NCI-H446 treated with DMSO at 0.1 percent for 48 hours (cell line): ENCODE data around the gene GABRR2.

Source experiments
- DNase-seq: peaks from one replicate; lab custom pipeline; 2025; lab: John Stamatoyannopoulos, UW

GABRR2 gene

DNA sequence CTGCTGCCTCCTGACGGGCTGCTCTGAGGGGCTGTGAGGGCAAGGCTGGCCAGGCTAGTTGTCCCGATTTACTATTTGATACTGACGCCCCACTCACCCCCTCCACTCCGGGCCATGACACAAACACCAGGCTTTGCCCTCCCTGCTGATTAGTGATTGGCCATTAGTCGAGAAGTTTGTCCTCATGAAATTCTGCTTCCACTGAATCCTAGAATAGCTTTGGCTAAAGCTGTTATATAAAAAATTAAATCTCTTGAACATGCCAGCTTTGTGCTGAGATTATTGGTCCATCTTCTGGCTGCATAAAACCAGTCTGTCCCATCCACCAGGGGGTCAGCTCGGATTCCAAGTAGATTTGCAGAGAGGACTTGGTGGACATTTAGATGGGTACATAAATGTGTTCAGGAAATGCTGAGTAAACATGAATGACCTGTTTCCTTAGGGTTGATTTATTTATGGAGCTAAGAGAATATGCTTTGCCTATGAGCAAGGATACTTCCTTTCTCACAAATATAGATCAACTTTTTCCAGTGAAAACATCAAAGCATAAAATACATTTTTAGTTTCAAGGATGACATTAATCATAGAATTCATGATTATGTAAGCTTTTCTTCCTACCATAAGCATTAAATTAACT is at the start of gene GABRR2:
Gene GABRR2 (minus strand): TSS at position 51 of the 637 bp plus-strand sequence. CDS start 134 bp downstream, outside the sequence.
- DNase-seq: no peak

DNA sequence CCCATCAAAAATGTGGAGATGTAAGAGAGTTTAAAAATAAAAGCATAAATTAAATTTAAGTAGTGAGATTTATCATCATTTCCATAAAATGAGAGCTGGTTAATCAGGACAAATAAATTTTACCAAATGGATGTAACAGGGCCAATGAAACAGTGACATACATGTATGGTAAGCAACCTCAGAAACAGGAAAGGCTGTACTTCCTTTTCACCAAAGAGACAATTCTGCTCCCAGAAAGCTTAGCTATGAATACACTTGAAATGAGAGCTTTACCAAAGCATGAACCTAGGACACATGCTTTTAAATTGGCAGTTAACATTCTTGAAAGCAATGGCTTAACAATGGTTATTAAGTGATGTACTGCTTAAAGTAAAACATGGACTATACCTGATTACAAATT is 49.5 kb upstream of the GABRR2 start:
- DNase-seq: no peak

DNA sequence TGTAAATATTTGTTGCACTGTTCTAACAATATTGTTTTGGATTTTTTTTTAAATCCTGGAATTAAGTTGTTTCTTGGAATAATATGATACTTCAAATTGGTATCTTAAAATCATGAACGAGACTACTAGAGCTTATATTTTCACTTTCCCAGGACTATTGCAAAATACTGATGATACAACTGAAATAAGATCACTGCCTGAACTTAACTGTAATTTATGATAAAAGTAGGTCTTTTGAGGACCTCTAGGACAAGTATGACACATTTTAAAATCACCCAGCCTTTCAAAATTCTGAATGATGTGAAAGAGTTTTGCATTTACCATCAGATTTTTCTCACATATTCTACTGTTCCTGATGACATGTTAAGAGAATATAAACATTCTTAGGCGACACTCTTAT is 46.1 kb upstream of the GABRR2 start:
- DNase-seq: no peak

DNA sequence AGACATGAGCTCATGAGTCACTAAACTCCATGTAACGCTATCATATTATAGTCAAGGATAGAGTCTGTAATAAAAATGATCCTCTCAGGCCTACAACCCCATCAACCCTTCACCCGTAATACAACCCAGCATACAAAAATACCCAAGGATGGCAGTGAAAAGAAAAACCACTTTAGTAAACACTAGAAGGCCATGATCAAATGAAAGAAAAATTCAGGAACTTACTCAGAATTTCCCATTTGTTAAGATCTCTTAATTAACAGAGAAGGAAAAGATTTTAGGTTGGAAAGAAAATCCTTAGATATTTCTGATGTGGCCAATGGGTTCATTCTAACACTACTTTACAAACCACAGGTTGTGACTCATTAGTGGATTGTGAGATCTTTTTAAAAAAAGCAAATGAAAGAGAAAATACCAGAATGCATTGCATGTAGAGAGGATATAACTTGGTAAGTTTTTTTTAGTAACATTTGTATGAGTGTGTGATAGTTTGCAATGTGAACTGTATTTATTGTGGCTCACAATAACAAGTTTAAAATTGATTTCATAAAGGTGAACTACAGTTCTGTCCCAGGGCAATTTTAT is 45.4 kb upstream of the GABRR2 start:
- DNase-seq: no peak

DNA sequence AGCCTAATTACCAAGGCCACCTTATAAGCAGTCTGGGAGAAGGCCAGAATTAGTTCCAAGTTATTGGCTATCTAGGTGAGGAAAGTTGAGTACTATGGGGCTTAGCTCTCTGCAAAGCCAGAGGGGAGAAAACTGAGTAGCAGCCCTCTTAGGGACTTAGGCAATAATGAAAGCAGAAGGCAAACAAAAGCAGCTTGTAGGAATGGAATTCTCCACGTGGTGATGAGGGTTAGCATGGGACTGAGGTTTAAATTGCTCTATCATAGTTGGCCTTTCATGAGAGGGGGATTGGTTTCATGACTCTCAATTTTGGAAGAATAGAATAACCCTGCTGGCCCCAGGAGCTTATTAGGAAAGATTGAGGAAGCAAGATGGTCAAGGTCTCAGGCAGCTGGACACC is 44.5 kb upstream of the GABRR2 start:
- no peak for DNase-seq

DNA sequence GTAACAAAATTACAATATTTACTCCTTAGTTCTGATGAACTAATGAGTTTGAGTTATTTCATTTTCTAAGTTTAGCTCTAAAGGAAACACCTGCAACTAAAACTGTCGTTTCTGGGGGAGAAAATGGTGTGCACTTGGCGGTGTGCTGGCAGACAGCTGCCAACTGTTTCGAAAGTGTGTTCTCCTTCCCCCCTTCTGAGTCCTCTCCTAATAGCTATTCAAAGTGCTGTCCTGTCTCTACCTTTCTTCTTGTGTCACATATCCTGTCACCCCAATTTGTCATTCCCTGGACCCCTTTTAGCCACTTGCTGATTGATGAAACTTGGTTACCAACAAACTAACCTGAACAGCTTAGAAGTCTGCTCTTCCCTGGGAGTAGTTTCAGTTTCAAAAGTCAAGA is 42.3 kb upstream of the GABRR2 start:
- no peak for DNase-seq

DNA sequence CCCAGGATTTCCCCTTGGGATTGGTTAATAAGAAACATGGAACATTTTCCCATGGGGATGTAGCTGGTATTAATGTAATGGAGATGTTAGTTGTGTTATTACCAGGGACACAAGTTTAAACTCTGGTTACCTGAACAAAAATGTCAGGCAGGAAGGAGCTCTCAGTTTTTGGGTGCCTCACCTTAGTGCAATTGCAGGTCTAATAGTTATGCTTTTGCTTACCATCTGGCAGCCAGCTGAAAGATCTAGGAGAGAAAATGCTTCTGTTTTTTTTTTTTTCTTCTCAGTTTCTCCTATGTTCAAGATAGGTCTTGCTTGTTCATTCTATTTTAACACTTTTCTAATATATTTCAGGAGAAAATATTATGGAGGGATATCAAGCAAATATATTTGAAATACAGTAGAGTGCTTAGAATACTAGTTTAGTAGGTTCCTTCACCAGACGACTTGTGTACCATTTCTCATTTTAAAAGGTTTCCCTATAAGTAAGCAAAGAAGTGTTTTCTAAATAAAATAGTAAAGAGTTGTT is 41.6 kb upstream of the GABRR2 start:
- no peak for DNase-seq

DNA sequence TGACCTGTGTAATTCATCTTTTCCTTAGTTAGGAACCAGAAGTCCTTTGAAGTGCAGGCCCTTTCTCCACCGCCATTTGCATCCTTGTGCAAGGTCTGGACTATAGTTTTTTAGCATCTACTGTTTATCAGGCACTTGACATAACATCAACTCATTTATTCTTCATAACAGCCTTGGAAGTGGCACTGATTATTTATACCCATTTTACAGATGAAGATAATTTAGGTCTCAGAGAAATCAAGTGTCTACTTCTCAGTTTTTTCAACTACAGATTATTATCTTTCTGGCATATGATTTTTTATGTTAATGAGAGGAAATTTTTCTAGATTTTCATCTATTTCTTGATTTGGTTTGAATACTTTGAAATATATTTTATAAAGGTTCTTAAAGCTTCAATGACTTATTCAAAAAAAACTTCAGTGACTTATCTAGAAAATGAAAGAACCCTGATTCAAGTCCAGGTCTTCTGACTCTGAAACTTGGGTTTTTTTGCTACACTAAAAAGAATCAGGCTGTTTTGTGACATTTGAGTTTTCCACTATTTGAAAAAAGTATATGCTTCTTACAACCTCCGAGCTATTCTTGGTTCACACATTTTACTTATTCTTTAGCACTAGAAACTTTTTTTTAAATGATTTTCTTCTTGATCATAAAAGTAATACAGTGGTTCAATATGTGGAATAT is 40.6 kb upstream of the GABRR2 start:
- no peak for DNase-seq

DNA sequence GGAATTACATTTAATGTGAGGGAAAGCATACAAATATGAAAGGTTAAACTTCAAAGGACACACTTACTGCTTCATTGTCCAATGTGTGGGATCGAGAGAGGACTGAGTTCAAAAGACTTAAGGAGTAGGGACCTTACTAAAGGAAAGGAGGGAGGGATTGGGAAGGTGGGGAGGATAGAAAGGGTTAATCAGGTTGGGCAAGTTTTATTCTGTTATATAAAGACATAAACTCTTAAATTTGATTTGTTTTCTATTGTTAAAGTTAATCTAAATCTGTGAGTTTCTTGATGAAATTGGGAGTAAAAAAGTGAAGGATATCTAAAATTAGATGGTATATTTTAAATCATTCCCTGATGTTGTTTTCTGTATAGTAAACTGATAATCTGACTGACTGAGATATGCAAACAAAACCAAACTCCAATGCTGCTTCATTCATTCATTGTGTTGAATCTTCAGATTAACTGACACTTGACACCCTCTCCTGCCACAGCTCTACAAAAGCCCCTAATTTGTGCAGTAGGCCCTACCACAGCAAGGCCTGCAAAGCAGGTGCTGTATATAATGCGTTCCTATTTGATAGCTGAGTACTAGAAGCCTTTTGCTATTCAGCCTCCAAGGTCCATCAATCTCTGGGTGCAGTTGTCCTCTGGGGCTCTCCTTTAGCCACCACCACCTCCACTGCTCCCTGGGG is 38.7 kb upstream of the GABRR2 start:
- DNase-seq: no peak

DNA sequence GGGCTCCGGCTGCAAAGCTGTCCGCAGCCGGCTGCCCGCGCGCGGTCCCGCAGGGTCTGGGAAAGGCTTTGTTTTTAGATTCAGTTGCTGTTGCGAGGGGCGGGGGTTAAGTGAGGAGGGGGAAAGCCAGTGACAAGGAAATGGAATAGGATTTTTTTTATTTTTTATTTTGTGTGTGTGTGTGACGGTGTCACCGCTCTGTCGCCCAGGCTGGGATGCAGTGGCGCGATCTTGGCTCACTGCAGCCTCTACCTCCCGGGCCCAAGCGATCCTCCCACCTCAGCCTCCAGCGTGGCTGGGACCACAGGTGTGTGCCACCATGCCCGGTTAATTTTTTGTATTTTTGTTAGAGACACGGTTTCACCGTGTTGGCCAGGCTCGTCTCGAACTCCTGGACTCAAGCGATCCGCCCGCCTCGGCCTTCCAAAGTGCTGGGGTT is 38.0 kb upstream of the GABRR2 start:
- no peak for DNase-seq

DNA sequence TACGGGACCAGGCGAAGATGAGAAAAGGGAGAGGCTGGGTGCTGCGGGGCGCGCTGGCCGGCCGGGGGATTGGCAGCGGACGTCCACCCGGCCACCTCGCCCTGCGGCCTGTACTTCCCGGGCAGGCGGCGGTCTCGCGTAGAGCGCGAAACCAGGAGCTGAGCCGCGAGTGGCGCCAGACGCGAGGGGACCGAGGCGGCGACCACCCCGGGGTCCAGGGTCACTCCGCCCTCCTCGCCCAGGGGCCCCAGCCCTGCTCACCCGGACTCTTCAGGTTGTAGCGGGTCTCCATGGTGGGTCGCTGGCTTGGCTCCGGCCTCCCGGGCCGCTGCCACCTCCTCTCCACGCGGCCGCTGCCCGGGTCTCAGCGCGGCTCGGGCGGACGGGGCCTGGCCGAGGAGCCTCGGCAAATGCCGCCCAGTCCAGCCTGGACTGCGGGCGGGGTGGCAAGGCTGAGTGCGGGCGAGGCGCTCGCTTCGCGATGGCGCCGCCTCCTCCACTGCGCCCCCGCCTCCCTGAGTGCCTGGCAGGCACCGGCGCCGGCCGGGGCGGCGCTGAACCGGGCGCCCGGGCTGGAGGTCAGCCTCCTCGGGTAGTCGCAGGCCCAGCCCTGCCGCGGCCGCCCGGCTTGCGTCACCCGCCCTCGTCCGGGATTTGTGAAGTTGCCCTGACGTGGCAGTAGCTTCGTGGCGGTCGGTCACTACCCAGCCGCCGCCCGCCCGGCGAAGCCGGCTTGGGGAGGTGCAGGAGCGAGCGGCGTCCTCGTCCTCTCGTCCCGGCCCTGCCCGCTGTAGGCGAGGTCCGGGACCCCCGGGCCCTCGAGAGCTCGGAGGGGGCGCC is 37.4 kb upstream of the GABRR2 start, which contains the start of gene UBE2J1:
Gene UBE2J1 (minus strand): TSS at position 445 of the 840 bp plus-strand sequence. CDS start 153 bp downstream, at position 292.
- peak; percentile 66 for DNase-seq

DNA sequence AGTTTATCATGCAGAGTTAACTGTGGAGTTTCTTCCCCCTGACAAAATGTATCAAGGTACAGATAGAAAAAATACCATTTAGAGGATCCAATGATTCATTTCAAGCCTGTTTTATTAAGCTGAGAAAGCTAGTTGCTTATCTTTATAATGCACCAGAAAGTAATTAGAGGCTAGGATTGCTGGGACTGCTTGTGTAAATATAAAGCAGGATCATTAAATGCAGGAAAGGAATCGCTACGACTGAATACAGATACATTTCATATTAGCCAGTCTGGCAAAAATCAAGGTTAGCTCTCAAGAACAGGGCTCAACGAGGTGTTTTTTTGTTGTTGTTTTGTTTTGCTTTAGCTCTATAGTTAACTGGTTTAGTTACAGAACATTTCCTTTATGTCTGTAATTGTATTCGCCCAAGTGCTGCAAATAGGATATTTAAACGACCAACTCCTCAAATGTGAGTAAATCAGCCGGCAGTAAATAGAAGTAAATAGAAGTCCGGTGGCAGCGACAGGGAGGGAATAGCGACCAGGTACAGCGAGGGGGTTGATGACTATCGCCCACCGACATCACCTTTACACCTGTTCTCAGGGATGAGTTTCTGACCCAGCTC is 36.7 kb upstream of the GABRR2 start:
- DNase-seq: no peak

DNA sequence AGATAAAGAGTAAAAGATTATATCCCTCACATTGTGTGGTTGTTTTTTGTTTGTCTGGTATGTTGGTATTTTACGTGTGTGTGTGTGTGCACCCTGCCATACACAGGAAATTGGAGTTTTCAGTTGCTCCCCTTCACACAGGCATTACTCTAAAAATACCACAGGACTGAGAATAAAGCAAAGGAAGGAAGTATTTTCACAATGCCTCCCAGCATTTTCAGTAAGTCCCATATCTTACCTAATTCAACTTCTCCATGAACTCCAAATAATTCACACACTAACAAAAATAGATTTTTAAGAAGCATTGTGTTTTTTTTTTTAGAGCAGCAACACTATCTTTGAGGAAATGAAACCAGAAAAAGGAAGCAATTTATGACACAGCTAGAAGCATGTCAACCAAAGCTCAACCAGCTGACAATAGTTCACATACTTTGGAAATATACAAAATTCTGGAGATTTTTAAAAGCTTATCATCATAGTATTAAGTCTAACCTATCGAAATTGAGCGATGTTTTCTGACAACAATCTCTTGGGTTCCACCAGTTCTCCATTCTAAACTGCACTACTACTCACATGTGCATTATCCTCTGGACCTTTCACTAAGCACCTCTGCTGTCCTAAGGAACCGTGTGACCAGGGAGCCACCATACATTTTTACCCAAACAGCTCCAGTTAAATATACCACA is 35.3 kb upstream of the GABRR2 start:
- DNase-seq: no peak

DNA sequence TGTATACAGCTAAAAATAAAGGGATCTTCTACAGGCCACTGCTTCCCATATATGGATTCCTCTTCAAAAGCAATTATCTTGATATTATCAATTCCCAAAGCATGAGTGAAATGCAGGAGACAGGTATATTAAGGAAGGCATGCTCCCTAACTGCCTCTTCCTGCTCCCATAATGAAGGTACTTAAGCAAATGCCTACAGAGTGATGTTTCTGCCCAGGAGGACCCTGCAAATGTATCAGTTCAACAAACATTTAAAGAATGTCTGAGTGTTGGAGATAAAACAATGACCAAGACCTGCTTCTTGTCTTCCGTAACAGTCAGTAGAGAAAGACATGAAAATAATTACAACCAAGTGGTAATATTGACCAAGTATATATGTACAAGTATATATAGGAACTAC is 33.3 kb upstream of the GABRR2 start:
- no peak for DNase-seq

DNA sequence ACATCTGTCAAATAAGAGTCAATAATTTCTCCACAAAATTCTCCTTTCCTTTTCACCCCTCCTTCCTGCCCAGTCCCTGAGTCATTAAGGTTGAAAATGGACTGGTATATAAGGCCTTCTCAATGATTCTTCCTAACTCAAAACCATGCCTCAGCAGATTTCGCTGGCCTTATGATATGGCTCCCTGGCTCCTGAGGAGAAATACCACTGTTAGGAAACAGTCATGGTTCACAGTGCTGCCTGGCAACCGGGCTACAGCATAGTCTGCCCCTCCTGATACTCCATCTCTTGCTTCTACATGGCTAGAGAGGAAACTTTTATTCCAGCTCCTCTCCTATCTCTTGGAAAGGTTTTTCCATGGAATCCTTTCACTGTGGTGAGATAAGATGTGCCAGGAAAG is 32.7 kb upstream of the GABRR2 start:
- no peak for DNase-seq

DNA sequence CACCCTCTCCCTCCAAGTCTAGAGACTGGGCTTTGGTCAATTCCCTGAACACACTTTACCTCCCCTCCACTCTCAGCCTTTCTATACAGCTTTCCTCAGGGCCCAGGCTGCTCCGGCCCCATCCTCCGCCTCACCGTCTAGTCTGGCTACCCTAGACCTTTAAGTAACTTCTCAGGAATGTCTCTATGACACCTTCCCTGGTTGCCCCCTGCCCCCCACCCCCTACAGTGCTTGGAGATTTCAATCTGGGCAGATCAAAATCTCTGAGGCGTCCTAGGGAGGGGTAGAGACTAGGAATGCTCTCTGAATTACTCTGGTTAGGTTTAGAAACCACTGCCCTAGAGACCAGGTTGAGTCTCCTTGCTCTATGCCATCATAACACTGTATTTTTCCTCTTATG is 31.3 kb upstream of the GABRR2 start:
- DNase-seq: no peak

DNA sequence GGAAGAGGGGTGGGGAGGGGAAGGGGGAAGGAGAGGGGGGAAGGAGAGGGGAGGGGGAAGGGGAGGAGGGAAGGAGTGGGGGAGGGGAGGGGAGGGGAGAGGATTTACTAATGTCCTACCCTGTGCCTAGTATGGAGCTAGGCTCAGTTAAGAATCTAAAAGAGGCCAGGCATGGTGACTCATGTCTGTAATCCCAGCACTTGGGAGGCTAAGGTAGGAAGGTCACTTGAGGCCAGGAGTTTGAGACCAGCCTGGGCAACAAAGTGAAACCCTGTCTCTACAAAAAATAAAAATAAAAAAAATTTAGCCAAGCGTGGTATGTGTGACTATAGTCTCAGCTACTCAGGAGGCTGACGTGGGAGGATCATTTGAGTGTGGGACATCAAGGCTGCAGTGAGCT is 24.5 kb upstream of the GABRR2 start:
- DNase-seq: no peak

DNA sequence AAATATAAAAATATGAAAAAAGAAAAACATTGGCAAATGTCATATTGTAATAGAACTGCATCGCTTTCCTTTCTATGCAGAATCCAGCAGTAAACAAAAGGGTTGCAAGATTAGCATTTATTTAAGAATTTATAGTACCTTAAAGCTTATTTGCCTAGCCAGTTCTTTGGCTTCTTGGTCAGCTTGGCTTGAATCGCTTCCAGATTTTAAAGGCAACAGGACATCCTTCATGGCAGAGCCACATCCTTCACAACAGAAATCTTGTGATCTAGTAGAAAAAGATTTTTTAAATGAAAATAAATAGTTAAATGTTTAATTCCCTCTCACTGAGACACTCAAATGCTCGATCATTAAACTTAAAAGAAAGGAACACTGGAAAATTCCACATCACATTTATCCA is 20.1 kb upstream of the GABRR2 start:
- DNase-seq: no peak

DNA sequence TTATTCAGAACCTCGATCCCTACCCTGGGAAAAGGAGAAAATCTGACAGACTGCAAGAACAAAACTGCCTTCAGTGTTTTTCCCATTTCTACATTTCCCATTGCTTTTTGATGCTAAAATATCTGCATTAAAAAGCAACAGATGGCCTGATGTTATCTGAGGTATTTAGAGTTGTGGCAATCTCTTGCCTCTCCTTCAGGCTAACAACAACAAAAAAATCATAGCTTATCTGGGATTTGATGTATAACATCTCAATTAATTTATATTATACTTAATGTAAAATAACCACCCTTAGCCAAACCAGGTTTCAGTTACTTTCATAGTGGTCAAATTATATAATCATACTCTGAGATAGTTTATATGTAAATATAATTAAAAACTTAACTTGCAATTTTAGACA is 15.8 kb upstream of the GABRR2 start:
- no peak for DNase-seq

DNA sequence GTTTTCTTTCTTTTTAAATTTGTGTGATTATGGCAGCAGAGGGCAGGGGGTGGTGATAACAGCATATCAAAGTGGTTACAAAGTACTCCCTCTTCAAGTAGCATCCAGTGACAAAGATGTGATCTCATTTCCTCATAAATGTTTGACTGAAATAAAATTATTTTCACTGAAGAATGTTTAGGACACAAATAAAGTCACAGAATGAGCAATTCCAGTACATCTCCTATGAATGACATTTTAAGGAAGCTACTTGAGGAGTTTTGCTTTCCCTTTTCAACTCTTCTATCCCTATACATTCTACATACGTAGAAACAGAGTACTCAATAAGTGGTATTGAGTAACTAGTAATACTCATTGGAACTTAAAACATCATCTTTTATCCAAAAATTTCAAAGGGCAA is 13.9 kb upstream of the GABRR2 start:
- no peak for DNase-seq

DNA sequence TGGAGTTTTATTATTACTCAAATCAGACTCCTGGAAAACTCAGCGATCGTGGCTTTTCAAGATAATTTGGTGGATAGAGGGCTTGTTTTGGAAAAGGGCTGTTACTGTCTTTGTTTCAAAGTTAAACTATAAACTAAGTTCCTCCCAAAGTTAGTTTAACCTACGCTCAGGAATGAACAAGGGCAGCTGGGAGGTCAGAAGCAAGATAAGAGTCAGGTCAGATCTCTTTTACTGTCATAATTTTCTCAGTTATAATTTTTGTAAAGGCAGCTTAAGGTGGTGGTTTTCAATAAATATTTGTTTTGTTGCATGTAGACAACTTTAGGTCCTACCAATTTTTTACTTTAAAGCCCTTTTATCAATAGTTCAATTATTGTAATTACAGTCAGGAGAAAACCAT is 9.2 kb upstream of the GABRR2 start:
- no peak for DNase-seq
